LHCN-M2 (cell line): ENCODE data around the gene ZNF735. TPM values are rescaled to one million over a fixed set of nuclear protein-coding genes. Genes with fewer than 3 reads are reported as not detected.
"Not testable (repeated sequence)": the region's sequence is repeated elsewhere in the genome, so short reads cannot be mapped to it uniquely, and the experiment has no call there.

Source experiments
- DNase-seq: peaks from one replicate; pipeline ENCODE4 v3.0.0-alpha.2; 2012; ENCODE audit warnings: low read depth
- polyA plus RNA-seq: library from polyadenylated mRNA; unstranded; fragments of >200 nt; gene quantifications from one replicate; pipeline ENCODE4 v1.2.1, GENCODE V29; 2012; ENCODE audit warnings: missing spikeins
- total RNA-seq: library from RNA; depleted of rRNA; stranded (reverse); fragments of >200 nt; gene quantifications from 2 replicates; pipeline ENCODE4 v1.2.3, GENCODE V29; 2014; rRNA removed

ZNF735 gene
- not detected in 2 replicates for total RNA-seq
- polyA plus RNA-seq = not detected

GRCh38 chr7:64206903-64207302 lies at the start of gene ZNF735:
Gene ZNF735 (plus strand): TSS chr7:64207203. CDS start chr7:64207203, 0 bp downstream.
- DNase-seq = no peak

- not testable (repeated sequence) for DNase-seq
These were observed 36.0 kb upstream of the ZNF735 start for GRCh38 chr7:64170974-64171373.

- DNase-seq = no peak
These were observed 32.7 kb upstream of the ZNF735 start for GRCh38 chr7:64174328-64174727.

GRCh38 chr7:64174941-64175340 lies 32.1 kb upstream of the ZNF735 start:
- no peak for DNase-seq

GRCh38 chr7:64180989-64181388 lies 26.0 kb upstream of the ZNF735 start:
- DNase-seq = peak; percentile 17

GRCh38 chr7:64181586-64181985 lies 25.4 kb upstream of the ZNF735 start:
- DNase-seq = no peak

- no peak for DNase-seq
These were observed 24.8 kb upstream of the ZNF735 start for GRCh38 chr7:64182036-64182790.

GRCh38 chr7:64183126-64183742 lies 23.8 kb upstream of the ZNF735 start:
- no peak for DNase-seq

- no peak for DNase-seq
These were observed 23.1 kb upstream of the ZNF735 start for GRCh38 chr7:64183827-64184372.

- no peak for DNase-seq
These were observed 22.6 kb upstream of the ZNF735 start for GRCh38 chr7:64184376-64184775.

- DNase-seq = no peak
These were observed 19.6 kb upstream of the ZNF735 start for GRCh38 chr7:64187408-64187807.

GRCh38 chr7:64192148-64192704 lies 14.8 kb upstream of the ZNF735 start:
- no peak for DNase-seq

- no peak for DNase-seq
These were observed 14.2 kb upstream of the ZNF735 start for GRCh38 chr7:64192775-64193174.

- DNase-seq = not testable (repeated sequence)
These were observed 12.8 kb downstream of the ZNF735 start for GRCh38 chr7:64219710-64220298.

GRCh38 chr7:64223366-64223765 lies 16.4 kb downstream of the ZNF735 start:
- no peak for DNase-seq

- DNase-seq = not testable (repeated sequence)
These were observed 21.2 kb downstream of the ZNF735 start, which contains the start of gene ZNF679 for GRCh38 chr7:64228174-64228573. Gene ZNF679 (plus strand): TSS chr7:64228474. CDS start chr7:64249118, 20,644 bp downstream.

GRCh38 chr7:64266341-64266919 lies 59.4 kb downstream of the ZNF735 start:
- DNase-seq = no peak
